Stomach (tissue), 9 donors: ENCODE results near the gene COL11A1. TPM values are rescaled to one million over a fixed set of nuclear protein-coding genes. Genes with fewer than 3 reads are reported as not detected.

Experiments used
- DNase-seq, 2 donors: peaks; one replicate each; pipeline versions ENCODE4 v3.0.0 to v3.0.0-alpha.2; 2013 to 2019
- H3K27ac ChIP-seq, 5 donors: fragments of 200-600 bp in 4 of 5; sonication (generic) in 4 of 5; one replicate each; pipeline ENCODE4 v1.5.1; 2013 to 2019; ENCODE audit warnings: mild to moderate bottlenecking in 1 of 5, moderate library complexity in 1 of 5
- H3K27me3 ChIP-seq, 3 donors: fragments of 200-600 bp; sonication (generic); one replicate each; pipeline ENCODE4 v1.5.1; 2017 to 2019; ENCODE audit warnings: mixed run types in 1 of 3
- H3K36me3 ChIP-seq, 4 donors: fragments of 200-600 bp; sonication (generic); 1 replicate in 3 of 4; 2 replicates in 1 of 4; pipeline ENCODE4 v1.5.1; 2016 to 2019
- H3K4me1 ChIP-seq, 4 donors: fragments of 200-600 bp; sonication (generic); one replicate each; pipeline ENCODE4 v1.5.1; 2016 to 2019
- H3K4me3 ChIP-seq, 4 donors: fragments of 200-600 bp; sonication (generic) in 3 of 4; one replicate each; pipeline ENCODE4 v1.5.1; 2016 to 2019; ENCODE audit warnings: mild to moderate bottlenecking in 1 of 4
- H3K9me3 ChIP-seq, 4 donors: fragments of 200-600 bp; sonication (generic); one replicate each; pipeline ENCODE4 v1.5.1; 2016 to 2019
- EP300 ChIP-seq: sonication (generic); formaldehyde crosslinking; IDR thresholded peaks from one replicate; pipeline ENCODE4 v1.6.1; 2017; ENCODE audit warnings: antibody characterized with exemption
- POLR2A ChIP-seq, 4 donors: fragments of 450-650 bp; IDR thresholded peaks; one replicate each; pipeline ENCODE4 v1.6.1; 2016; ENCODE audit warnings: antibody characterized with exemption in 4 of 4, control low read depth in 2 of 4, mild to moderate bottlenecking in 1 of 4, moderate library complexity in 1 of 4
- POLR2AphosphoS5 ChIP-seq, 3 donors: sonication (generic); formaldehyde crosslinking; IDR thresholded peaks; one replicate each; pipeline ENCODE4 v1.6.1; 2016; ENCODE audit warnings: antibody characterized with exemption in 3 of 3
- WGBS, 5 donors: extraction: QIAGEN DNeasy Blood & Tissue Kit in 3 of 5; methylation state at CpG; one replicate each; pipeline versions ENCODE4 v1.1.5 to v1.1.7; 2013 to 2018; 5-methylcytosine and 5-hydroxymethylcytosine counted together
- intact Hi-C: fragments of 100-400 bp; cut with DNase I; formaldehyde crosslinking; loops from one replicate; pipeline ENCODE4 v1.15.1; 2023; ENCODE audit warnings: low total_unique reads
- polyA plus RNA-seq, 3 donors: library from polyadenylated mRNA; stranded (reverse); fragments of 200-250 nt; gene quantifications; one replicate each; pipeline ENCODE4 v1.2.3, GENCODE V29; 2013
- total RNA-seq, 5 donors: library from RNA; depleted of rRNA; stranded (reverse); fragments of >200 nt; gene quantifications; one replicate each; pipeline versions ENCODE4 v1.1.0 to v1.2.3, GENCODE V29; 2014 to 2016
- TF ChIP-seq, protein P1 (sequence below), 7 experiments: fragments of 450-650 bp in 4 of 7; fragments of 200-600 bp in 3 of 7; sonication (generic) in 3 of 7; IDR thresholded peaks; one replicate each; pipeline ENCODE4 v1.5.1; 2016 to 2019; ENCODE audit warnings: antibody characterized with exemption in 7 of 7, control low read depth in 2 of 7, mild to moderate bottlenecking in 1 of 7
- donor health status: healthy with polysubstance abuse.
- donor health status: Bipolar disorder and iron deficiency.
- donor health status: healthy.

The COL11A1 gene
- total and polyA plus RNA-seq, 8 donors, result under 0.01 to 7.0 (median 0.29) TPM; not detected in 5

DNA sequence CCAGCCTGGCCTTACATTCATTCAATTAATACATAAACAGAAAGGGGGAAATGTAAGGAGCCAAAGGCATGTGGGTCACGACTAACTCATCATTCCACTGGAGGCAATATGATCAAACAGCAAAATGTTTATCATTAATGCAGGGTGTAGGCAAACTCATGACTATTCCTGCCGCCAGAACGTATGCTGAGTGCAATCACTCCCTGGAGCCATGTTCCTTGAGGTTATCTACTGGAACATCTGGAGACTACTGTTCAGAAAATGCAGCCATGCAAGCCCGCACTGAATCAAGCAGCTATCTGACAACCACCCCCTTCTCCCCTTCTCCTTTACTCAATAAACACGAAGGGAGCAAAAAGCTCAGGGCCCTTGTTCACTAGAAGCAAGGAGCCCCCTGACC, 267.6 kb downstream of the COL11A1 start:
- TF ChIP-seq POLR2AphosphoS5 (IDR thresholded peaks at IDR 0.05), result no peak
- no peak for TF ChIP-seq POLR2A (IDR thresholded peaks at IDR 0.05)
- TF ChIP-seq, protein P1, sequence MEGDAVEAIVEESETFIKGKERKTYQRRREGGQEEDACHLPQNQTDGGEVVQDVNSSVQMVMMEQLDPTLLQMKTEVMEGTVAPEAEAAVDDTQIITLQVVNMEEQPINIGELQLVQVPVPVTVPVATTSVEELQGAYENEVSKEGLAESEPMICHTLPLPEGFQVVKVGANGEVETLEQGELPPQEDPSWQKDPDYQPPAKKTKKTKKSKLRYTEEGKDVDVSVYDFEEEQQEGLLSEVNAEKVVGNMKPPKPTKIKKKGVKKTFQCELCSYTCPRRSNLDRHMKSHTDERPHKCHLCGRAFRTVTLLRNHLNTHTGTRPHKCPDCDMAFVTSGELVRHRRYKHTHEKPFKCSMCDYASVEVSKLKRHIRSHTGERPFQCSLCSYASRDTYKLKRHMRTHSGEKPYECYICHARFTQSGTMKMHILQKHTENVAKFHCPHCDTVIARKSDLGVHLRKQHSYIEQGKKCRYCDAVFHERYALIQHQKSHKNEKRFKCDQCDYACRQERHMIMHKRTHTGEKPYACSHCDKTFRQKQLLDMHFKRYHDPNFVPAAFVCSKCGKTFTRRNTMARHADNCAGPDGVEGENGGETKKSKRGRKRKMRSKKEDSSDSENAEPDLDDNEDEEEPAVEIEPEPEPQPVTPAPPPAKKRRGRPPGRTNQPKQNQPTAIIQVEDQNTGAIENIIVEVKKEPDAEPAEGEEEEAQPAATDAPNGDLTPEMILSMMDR (IDR thresholded peaks at IDR 0.05), result no peak
- no peak for TF ChIP-seq EP300
- no peaks in the 10 kb centered on the region for H3K27me3 ChIP-seq
- no peaks in the 10 kb centered on the region for H3K4me1 ChIP-seq
- intact Hi-C loops, result no loop called here
- peaks cover 0 to 26% (median 3%) of the 10 kb centered on the region in 4 donors for H3K9me3 ChIP-seq
- H3K27ac ChIP-seq, result no peak overlapping the region
- no peak overlapping the region for H3K4me3 ChIP-seq
- no peak for DNase-seq
- 69 to 80% (median 71%) methylated on average over 5 of the region's 5 CpGs for WGBS, 5 donors
- no peaks in the 10 kb centered on the region for H3K36me3 ChIP-seq

DNA sequence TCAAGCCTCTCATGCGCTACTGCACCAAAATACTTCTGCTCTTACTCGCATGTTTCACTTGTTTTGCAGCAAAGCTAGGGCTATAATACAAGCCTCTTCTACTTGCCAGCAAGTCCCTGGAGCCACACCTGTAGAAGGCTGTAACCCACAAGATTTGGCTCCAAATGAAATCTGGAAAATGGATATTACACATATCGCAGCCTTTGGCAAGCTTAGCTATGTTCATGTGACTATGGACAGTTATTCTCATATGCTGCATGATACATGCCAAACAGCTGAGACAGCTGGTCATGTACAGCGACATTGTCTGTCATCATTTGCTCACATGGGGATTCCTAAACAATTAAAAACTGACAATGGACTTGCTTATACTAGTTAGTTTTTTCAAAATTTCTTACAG, 270.3 kb downstream of the COL11A1 start:
- 78 to 84% (median 83%) methylated on average over 4 of the region's 4 CpGs for WGBS, 5 donors
- H3K9me3 ChIP-seq, result peaks cover 0 to 17% (median 3%) of the 10 kb centered on the region in 4 donors
- no peak for TF ChIP-seq EP300

DNA sequence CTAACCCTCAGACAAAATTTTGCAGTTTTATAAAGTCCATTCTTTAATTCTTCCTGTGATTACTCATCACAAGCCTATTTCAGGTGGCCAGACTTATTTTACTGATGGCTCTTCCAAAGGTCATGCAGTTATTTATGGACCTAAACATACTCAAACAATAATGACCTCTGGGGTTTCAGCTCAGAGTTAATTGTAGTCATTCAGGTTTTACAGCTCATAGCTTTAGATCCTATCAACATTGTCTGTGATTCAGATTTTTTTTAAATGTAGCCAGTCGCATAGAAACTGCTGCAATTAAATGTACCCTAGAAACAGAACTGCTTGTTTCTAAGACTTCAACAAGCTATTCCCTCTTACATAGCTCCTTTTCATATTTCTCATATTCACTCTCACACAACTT, 270.8 kb downstream of the COL11A1 start:
- Histone ChIP-seq H3K27me3 (no peaks in the 10 kb centered on the region), H3K4me3 (no peak overlapping the region), H3K9me3 (peaks cover 0 to 13% (median 3%) of the 10 kb centered on the region in 4 donors), H3K36me3 (no peaks in the 10 kb centered on the region), H3K27ac (no peak overlapping the region), H3K4me1 (no peaks in the 10 kb centered on the region)
- TF ChIP-seq, protein P1 (IDR thresholded peaks at IDR 0.05), result no peak
- no peak for TF ChIP-seq POLR2AphosphoS5 (IDR thresholded peaks at IDR 0.05)
- TF ChIP-seq POLR2A (IDR thresholded peaks at IDR 0.05), result no peak
- no peak for TF ChIP-seq EP300
- DNase-seq, result no peak
- intact Hi-C loops, result no loop called here
- WGBS, 5 donors, result 33 to 43% (median 36%) methylated on average over 1 of the region's 1 CpG

More for the DNA sequence above, 270.3 kb downstream of the COL11A1 start:
- DNase-seq, result no peak
- Histone ChIP-seq H3K36me3 (no peaks in the 10 kb centered on the region), H3K4me3 (no peak overlapping the region), H3K27me3 (no peaks in the 10 kb centered on the region), H3K27ac (no peak overlapping the region), H3K4me1 (no peaks in the 10 kb centered on the region)
- intact Hi-C loops, result no loop called here

DNA sequence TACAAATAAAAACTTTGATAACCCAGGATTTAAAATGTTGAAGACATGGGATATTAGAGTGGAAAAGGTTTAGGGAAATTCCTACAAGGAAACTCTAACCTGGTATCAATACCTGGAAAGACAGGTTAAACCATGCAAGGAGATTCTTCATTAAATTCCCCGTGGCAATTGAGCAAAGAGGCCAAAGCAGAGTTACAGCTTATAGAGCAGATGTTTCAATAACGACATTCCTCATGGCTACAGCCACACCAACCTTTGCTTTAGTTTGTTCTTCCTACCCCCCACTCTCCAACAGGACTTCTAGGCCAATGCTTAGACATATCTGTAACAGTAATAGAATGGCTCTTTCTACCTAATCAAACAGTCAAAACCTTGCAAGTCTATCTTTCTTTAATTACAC, 271.3 kb downstream of the COL11A1 start:
- H3K27ac ChIP-seq, result no peak overlapping the region
- H3K4me1 ChIP-seq, result no peaks in the 10 kb centered on the region
- no peak for TF ChIP-seq EP300
- TF ChIP-seq, protein P1 (IDR thresholded peaks at IDR 0.05), result no peak
- no peak for TF ChIP-seq POLR2AphosphoS5 (IDR thresholded peaks at IDR 0.05)
- no peak for TF ChIP-seq POLR2A (IDR thresholded peaks at IDR 0.05)

DNA sequence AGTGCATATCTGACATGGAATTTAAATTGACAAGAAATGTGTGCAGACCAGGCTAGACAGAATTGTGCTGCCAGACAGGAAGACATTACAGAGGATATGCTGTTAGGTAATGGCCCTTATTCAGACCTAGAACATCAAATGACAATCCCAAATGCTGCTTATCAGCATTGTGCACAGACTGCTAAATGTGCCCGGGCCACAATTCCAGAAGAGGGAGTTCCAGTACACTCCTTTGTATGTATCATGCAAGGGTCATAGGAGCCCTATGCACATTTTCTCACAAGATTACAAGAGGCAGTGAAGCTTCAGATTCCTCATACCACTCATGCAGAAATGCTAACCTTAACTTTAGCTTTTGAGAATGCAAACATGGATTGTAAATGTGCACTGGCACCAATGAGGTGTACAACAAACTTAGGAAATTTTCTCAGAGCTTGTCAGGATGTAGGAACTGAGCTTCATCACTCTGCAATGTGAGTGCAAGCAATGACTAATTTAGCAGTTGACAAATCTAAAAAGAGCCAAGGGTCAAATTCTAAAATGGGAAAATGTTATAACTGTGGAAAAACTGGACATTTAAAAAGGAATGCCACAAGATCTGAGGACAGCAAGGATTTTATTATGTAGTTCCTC, 273.5 kb downstream of the COL11A1 start:
- H3K4me1 ChIP-seq, result no peaks in the 10 kb centered on the region
- WGBS, 5 donors, result 70 to 90% (median 84%) methylated on average over 1 of the region's 1 CpG
- no peak for TF ChIP-seq POLR2AphosphoS5 (IDR thresholded peaks at IDR 0.05)
- TF ChIP-seq, protein P1 (IDR thresholded peaks at IDR 0.05), result no peak
- TF ChIP-seq EP300, result no peak
- TF ChIP-seq POLR2A (IDR thresholded peaks at IDR 0.05), result no peak
- H3K36me3 ChIP-seq, result no peaks in the 10 kb centered on the region
- no peak overlapping the region for H3K27ac ChIP-seq
- peaks cover 0 to 10% (median 3%) of the 10 kb centered on the region in 4 donors for H3K9me3 ChIP-seq
- intact Hi-C loops, result no loop called here
- DNase-seq, result no peak
- H3K27me3 ChIP-seq, result no peaks in the 10 kb centered on the region
- H3K4me3 ChIP-seq, result no peak overlapping the region

More for the DNA sequence above, 271.3 kb downstream of the COL11A1 start:
- WGBS, 5 donors, result 46 to 57% (median 52%) methylated on average over 2 of the region's 2 CpGs
- H3K4me3 ChIP-seq, result no peak overlapping the region
- H3K9me3 ChIP-seq, result peaks cover 0 to 10% (median 3%) of the 10 kb centered on the region in 4 donors
- H3K36me3 ChIP-seq, result no peaks in the 10 kb centered on the region
- no peak for DNase-seq
- H3K27me3 ChIP-seq, result no peaks in the 10 kb centered on the region
- intact Hi-C loops, result no loop called here
